NCI-H748 (cell line): Measurements from ENCODE around the gene LILRA6.
"Not testable (repeated sequence)": the region's sequence is repeated elsewhere in the genome, so short reads cannot be mapped to it uniquely, and the experiment has no call there.

Experiments used
- DNase-seq: peaks from one replicate; lab custom pipeline; 2025; ENCODE audit not compliant: unreplicated experiment; lab: John Stamatoyannopoulos, UW

LILRA6 gene

GRCh38 chr19:54207983-54208783, 34.4 kb downstream of the LILRA6 start:
- DNase-seq = no peak

GRCh38 chr19:54207676-54207982, 35.0 kb downstream of the LILRA6 start:
- no peak for DNase-seq

GRCh38 chr19:54207193-54207592, 35.4 kb downstream of the LILRA6 start:
- not testable (repeated sequence) for DNase-seq

- DNase-seq = no peak
Measured at GRCh38 chr19:54206831-54207177, 35.8 kb downstream of the LILRA6 start.

- no peak for DNase-seq
Measured at GRCh38 chr19:54206030-54206830, 36.4 kb downstream of the LILRA6 start.

GRCh38 chr19:54204767-54205468, 37.7 kb downstream of the LILRA6 start:
- DNase-seq = no peak

GRCh38 chr19:54203151-54203611, 39.4 kb downstream of the LILRA6 start:
- no peak for DNase-seq

- DNase-seq = no peak
Measured at GRCh38 chr19:54201980-54202379, 40.6 kb downstream of the LILRA6 start.

GRCh38 chr19:54201172-54201701, 41.4 kb downstream of the LILRA6 start:
- no peak for DNase-seq

- peak; percentile 37 for DNase-seq
Measured at GRCh38 chr19:54199401-54199800, 43.2 kb downstream of the LILRA6 start.

GRCh38 chr19:54197121-54197520, 45.5 kb downstream of the LILRA6 start:
- no peak for DNase-seq

- no peak for DNase-seq
Measured at GRCh38 chr19:54196536-54196935, 46.1 kb downstream of the LILRA6 start.

- not testable (repeated sequence) for DNase-seq
Measured at GRCh38 chr19:54194463-54194862, 48.1 kb downstream of the LILRA6 start.

GRCh38 chr19:54193011-54193410, 49.6 kb downstream of the LILRA6 start:
- DNase-seq = no peak

- DNase-seq = no peak
Measured at GRCh38 chr19:54191811-54192453, 50.7 kb downstream of the LILRA6 start.

GRCh38 chr19:54191011-54191810, 51.4 kb downstream of the LILRA6 start, which contains the start of gene TSEN34:
TSS of gene TSEN34 (plus strand) at chr19:54191308. CDS start at chr19:54191365, 57 bp downstream.
- peak; percentile 94 for DNase-seq

GRCh38 chr19:54190503-54191010, 52.0 kb downstream of the LILRA6 start:
- DNase-seq = peak; percentile 100

- DNase-seq = peak; percentile 100
Measured at GRCh38 chr19:54189735-54190502, 52.7 kb downstream of the LILRA6 start.

- DNase-seq = peak; percentile 96
Measured at GRCh38 chr19:54189145-54189734, 53.4 kb downstream of the LILRA6 start, which contains the start of gene MBOAT7. TSS of gene MBOAT7 (minus strand) at chr19:54189580. CDS start at chr19:54188508, 1,072 bp downstream.
